ENCODE results near the gene PITPNB.

The PITPNB gene

DNA sequence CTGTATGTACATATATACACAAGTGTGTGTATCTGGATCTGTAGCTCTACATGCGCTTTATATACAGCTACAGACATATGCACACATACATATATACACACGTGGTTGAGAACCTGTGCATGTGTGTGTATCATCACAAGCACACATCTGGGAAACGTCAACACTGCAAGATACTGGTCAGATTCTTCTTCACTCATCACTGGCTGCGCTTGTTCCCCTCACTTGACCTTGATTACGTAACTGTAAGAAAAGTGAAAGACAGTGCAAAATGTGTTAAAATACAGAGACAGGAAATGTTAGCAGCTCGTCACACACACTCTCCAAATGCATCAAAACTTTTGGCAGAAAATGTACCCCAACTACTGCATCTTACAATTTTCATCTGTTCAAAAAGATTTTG is 65.6 kb downstream of the PITPNB start:
- DNase-seq, result no peak

DNA sequence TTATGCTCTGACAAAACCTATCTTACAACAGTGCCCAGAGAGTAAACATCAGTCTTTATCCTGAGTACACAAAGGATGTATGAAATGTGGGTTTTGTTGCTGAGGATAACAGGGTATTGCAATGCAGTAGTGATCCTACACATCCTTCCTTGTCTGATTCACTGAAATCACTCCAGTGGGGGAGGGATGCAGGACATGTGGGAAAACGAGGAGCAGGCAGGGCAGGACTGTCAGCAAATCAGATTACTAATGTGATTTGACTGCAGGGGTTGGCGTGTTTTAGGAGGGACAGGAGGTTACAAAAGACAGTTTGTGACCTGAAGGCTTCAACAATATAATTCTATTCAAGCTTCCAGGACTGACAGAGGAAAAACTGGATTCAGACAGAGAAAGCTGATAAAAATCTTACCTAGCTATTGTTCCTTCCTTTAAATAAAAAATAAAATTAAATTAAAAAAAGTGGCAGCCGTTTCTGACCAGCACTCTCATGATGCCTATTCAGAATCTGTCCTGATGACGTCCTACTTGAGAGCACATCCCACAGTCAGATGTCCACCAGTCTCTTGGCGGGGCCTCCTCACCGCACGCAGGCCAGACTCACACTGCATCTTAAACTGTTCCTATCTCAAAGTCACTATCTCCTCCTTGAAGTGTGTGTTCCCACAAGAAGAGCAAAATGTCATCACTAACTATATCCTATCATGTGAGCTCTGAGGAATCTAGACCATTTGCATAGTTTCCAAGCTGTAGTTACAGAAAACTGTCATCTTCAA is 66.9 kb downstream of the PITPNB start:
- DNase-seq, result no peak

- no peak for DNase-seq
Observed at GRCh38 chr22:27850000-27850521, 69.0 kb downstream of the PITPNB start.

GRCh38 chr22:27848005-27848404 is 71.1 kb downstream of the PITPNB start:
- no peak for DNase-seq

DNA sequence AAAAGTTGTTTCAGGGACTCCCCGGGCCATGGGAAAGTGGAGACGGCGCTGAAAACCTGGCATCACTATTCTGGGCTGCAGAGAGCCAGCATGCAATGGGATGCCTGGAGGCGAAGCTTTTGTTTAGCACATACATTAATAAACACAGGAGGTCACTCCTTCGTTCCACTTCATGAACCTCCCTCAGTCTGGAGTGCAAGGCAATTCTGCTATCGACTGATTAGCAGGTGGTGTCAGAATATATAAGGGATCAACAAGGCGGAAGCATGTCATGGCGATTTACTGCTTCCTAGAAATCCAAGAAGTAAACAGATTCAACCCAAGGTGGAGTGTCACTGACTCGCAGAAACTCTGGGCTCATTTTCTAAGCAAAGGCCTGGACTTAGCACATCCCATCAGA is 72.1 kb downstream of the PITPNB start:
- DNase-seq, result no peak

- DNase-seq, result no peak
Observed at GRCh38 chr22:27846248-27846757, 72.8 kb downstream of the PITPNB start.

GRCh38 chr22:27845644-27846043 is 73.4 kb downstream of the PITPNB start:
- DNase-seq, result no peak

DNA sequence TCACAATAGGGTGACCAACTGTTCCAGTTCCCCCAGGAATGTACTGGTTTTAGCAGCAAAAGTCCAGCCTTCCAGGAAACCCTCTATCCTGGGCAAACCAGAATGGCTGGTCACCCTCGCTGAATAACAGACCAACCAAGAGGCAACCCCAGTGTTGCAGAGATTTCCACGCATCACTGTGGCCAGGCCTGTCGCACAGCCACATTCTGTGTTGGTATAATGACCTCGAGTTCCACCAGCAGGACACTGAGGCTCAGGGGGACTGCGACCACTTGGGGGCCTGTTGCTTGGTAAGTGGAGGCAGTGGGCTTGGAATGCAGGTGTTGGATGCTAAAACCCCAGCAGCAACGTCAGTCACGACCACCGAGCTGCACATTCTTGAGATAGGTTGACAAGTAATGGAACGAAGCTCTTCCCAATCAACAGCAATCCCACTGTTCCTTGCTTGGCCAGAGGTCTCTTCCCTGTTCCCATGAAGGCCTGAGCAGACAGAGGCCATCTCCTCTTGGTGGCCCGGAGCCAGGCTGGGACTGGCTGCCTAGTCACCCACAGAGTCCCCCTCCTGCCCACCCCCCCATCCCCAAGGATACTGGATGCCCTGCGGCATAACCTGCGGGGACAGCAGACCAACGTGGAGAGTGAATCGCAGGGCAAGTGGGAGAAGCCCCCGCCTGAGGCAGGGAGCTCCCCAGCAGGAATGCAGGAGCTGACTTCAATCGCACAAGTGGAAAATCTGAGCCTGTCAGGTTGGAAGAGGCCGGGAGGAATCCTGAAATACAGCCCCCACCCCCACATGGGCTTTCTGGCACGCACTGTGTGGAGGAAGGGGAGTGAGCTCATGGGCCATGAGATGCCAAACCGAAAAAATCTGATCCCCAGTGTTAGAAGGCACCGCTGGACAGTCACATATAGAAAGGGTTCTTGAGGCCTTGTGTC is 74.1 kb downstream of the PITPNB start:
- peak; percentile 45 for DNase-seq

DNA sequence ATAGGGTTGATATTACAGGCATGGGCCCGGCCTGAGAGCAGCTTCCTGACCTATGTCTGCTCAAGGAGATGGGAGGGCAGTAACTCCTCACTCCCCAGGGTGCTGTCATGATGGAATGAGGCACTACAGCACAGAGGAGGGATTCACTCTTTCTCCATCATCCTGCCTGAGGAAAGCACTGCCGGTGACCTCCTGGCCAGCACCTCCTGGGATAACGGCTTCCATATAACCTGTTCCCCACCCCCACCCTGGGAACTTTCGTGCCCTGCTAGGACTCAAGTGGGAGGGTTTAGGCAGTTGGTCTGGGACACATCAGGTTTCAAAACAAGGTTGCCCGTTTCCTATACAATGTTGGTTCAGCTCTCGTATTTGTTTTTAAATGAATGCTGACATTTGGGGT is 74.8 kb downstream of the PITPNB start:
- no peak for DNase-seq

DNA sequence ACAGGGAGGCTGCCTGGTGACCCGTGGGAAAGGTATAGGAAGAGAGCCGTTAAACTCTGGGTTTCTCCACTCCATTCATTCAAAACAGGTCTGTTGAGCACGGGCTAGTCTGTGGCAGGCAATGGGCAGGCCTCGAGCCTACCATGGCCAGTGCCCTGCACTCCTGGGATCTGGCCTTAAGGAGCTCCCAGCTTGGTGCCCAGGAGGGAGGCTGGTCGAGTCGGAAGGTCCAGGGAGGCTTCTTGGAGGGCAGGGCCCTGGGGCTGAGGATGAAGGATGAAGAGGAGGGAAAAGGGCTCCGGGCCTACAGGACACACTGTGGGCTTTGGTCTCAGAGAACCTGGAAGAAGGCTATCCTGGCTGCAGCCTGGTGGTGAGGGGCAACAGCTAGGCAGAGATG is 75.6 kb downstream of the PITPNB start:
- no peak for DNase-seq

GRCh38 chr22:27842669-27843431 is 76.2 kb downstream of the PITPNB start:
- no peak for DNase-seq

DNA sequence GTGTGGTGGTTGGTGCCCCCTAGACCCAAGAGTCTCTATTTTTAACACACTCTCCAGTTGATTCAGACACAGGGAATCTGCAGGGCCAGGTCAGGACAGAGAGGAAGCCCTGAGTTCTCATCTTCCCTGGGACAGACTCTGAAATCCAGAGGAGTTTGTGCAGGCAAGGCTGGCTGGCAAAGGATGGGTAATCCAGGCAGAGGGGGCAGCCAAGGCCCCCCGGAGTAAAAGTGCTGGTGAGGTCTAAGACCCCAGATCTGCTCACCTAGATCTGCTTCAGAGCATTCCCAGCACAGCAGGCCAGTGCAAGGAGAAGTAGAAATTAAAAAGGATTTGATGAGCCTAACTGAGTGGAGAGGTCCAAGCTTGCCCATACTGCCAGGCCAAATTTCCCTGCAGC is 76.9 kb downstream of the PITPNB start:
- DNase-seq, result no peak

DNA sequence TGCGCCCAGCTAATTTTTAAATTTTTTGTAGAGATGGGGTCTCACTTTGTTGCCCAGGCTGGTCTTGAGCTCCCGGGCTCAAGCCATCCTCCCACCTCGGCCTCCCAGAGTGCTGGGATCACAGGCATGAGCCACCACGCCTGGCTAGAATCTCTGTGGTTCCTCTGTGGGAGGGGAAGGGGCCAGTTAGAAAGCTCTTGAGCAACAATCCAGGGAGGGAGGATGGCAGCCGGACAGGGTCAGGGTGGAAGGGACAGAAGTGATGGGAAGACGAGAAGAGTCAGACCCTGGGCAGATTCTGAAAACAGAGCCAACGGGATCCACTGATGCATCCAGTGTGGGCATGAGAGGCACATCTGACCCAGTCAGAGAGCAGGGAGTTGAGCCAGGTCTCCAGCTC is 78.6 kb downstream of the PITPNB start:
- no peak for DNase-seq

DNA sequence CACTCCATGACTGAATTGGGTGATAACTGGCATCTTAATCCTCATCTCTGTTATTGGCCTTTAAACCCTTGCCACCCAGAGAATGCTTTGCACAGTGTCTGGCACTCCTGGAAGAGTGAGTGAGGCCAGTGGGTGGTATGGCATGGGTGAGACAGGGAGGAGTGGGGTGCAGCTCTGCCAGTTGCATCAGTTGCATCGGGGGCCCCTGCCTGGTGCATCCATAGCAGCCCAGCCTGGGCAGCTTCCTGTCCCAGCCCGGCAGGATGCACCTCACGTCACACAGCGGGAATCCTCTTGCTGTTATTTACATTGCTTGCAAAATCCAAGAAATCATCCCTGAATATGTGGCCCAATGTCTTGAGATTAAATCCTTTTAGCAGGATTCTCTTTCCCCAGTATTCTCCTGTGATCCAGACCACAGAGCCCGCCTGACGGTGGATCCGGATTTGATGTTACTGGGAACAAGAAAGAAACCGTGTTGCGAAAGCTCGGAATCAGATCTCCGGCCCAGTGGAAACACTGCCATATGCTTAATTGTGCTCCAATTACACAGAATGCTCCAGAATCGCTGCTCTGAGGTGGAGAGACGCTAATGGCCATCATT is 79.9 kb downstream of the PITPNB start:
- no peak for DNase-seq

- DNase-seq, result no peak
Observed at GRCh38 chr22:27836181-27836580, 82.9 kb downstream of the PITPNB start.

DNA sequence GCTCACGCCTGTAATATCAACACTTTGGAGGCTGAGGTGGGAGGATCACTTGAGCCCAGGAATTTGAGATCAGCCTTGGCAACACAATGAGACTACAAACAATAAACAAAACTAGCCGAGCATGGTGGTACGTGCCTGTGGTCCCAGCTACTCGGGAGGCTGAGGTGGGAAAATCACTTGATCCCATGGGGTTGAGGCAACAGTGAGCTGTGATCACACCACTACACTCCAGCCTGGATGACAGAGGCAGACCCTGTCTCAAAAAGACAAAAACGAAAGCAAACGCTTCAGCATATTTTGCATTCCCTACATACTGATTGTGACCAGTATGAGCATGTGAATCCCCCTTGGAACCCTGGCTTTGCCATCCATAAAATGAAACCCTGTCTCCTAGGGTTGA is 83.6 kb downstream of the PITPNB start:
- DNase-seq, result no peak

DNA sequence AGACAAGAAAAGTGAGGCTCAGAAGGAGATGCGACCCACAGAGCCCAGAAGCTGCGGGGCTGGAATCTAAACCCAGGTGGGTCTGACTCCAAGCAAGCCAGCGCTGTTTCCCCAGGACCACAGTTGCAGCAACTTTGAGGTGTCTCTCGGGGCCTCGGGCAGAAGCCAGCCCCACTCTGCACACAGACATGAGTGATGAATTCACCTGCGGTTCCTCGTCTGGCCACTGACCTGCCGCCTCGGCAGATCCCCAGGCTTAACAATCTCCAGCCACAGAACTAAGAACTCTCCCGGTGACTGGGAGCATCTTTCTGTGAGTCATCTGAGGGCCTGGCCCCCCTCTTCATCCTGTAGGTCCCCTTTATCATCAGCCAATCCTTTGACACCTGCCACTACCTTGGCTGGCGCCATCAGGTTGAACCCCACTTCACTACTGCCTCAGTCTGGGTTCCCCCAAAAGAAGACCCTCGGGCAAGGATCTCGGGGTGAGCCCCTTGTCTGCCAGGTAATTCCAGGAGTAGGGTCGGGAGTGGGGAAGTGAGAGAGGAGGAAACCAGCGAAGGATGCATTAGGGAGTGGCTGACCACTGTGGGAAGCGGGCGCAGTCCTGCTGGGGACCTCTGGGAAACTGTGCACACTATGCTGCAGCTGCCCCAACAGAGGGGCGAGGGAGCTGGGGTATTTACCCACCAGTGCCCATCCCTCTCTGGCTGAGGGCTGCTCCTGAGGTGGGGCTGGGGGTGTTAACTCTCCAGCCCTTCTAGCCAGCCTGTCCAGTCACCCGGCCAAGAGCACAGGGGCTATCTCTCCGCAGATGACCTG is 84.5 kb downstream of the PITPNB start:
- DNase-seq, result no peak

DNA sequence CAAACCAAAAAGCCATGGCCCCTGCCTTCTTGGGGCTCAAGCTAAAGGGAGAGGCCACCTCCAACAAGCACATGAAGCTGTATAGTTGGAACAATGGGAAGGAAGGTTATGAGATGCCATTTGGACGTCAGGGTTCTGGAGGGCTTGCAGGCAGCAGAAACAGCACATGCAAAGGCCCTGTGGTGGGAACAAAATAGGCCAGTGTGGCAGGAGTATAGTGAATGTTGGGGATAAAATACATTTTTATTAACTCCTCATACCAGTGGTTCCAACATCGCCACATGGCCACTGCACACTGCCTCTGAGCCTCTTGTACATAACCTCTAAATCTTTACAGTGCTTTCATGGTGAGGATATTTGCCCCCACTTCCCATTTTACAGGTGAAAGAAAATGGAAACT is 85.3 kb downstream of the PITPNB start:
- DNase-seq, result no peak

DNA sequence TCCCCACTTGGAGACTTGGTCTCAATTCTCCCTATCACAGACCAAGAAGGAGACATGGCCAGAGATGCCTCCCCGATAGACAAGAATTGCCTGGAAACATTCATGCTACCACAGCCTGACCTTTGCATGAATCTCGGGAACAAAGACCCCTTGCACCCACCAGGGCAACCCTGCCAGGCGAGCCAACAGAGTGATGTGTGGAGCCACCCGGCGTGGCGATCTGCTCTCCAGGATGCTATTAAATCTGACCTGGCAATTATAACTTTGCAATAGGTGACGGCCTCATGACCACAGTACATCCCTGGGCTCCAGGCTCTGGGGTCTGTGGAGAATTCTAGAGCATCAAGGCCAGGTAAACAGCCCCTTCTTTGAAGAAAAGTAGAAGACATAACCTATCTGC is 86.5 kb downstream of the PITPNB start:
- DNase-seq, result no peak

- DNase-seq, result no peak
Observed at GRCh38 chr22:27829620-27830019, 89.4 kb downstream of the PITPNB start.
